GM18951 (cell line): ENCODE results near the gene GPRC5C.

Source experiments
- POLR2A ChIP-seq: IDR thresholded peaks from 4 replicates; pipeline ENCODE4 v1.6.1; 2011; ENCODE audit warnings: mild to moderate bottlenecking; ENCODE audit not compliant: insufficient read length, insufficient read depth; ENCODE audit errors: extremely low read depth
- in situ Hi-C: fragments of 300-500 bp; cut with MboI; formaldehyde crosslinking; loops from one replicate; pipeline ENCODE4 v1.12.0; 2022; ENCODE audit warnings: low sequenced_read_pairs, mixed read lengths, inconsistent platforms; ENCODE audit not compliant: unreplicated experiment

GPRC5C gene

DNA sequence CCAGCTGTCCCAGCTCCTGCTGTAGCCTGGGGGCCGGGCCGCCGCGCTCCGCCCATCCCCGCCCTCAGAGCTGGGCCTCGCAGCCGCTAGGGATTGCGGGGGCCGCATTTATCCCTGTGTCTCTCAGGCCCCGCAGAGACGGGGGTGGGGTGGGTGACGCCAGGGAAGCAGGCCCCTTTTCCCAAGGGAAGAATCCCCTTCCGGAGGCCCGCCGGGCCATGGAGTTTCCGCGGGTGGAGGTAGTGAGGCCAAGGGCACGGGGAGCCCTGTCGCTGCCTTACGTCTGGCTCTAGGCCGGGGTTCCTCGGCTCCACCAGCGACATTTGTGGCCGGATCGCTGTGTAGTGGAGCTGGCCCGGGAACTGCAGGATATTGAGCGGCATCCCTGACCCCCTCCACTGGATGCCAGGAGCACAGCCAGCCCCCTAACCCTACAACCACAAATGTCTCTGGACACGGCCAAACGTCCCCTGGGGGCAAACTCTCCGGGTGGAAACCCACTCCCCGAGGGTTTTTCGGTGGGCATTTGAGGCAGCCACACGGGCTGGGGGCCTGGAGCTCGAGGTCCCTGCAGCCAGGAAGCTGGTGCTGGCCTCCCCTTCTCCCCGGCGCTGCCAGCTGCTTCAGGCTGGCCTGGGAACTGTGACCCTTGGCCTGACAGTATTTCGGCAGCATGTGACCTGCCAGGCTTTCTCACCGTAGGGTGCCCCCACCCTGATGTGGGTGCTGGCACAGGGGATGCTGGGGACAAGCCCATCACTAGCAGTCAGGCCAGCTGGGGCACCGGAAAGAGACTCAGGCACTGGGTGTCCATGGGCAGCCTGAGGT is 22.5 kb downstream of the GPRC5C start:
- peak; percentile 43 for TF ChIP-seq POLR2A
- in situ Hi-C loops = no loop called here

DNA sequence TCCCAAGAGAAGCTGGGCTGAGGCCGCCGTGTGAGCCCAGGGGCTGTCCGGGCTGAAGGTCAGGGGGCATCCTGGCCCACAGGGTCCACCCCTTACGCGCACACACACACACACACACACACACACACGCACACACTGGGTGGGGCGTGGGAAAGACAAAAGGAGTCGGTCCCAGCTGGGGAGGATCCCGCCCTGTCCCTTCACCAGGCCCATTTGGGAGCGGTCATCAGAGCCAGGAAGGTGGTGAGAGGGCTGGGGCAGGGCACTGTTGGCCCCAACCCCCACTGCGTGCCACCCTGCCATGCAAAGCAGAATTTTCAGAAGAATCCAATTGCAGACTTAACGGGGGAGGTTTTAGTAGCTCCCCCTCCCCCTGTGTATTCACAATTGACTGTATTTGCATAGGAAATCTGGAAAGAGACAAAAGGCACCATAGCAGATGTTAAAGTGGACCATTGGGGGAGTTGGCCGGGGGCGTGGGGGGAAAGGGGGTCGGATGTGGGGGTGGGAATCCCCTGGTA is 23.2 kb downstream of the GPRC5C start:
- in situ Hi-C loops = no loop called here
- TF ChIP-seq POLR2A = no peak

DNA sequence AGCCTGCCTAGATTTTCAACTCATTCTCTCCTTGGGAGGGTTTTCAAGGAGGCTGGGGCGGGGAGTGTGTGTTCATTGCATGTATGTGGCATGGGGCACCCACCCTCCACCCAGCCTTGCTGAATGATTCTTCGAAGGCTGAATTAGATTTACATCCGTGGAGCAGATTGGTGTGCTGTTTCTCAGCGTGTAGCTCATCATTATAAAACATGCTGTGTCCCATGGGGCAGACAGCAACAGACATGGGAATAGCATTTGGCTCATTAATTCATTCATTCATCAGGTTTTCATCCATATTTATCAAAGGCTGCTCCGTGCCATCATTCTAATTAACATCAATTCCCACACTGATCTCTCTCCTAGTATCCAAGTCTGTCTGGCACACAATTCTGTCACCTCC is 23.9 kb downstream of the GPRC5C start:
- TF ChIP-seq POLR2A = no peak
- in situ Hi-C loops = no loop called here

DNA sequence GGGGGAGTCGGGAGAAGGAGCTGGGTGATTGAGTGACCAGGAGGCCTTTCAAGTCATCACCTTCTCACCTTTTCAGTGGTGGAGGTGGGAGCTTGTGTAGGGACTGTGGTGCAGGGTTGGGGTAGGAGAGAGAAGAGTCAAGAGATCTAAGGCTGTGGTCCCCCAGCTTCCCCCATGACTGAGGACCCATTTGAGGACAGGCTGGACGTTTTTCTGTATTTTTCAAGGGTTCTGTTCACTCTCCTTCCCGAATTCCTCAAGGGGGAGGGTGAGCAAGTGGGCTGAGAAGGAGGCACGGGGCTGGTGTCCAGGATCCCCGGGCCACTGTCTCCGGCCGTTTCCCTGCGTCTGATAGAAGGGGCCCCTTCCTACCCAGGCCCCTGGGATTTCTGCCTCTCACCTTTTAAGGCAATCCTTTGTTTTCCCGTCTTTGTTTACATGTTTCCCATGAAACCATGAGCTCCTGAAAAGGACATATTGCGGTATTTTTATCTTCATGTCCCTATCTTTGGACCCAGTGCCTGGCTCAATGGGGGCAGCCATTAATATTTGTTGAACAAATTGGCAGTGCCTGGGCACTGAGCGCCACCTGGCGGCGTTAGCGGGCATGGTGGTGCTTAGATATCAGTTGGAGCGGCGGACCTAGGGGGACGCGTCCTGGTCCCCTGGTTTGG is 25.4 kb downstream of the GPRC5C start:
- in situ Hi-C loops = no loop called here
- TF ChIP-seq POLR2A = no peak

DNA sequence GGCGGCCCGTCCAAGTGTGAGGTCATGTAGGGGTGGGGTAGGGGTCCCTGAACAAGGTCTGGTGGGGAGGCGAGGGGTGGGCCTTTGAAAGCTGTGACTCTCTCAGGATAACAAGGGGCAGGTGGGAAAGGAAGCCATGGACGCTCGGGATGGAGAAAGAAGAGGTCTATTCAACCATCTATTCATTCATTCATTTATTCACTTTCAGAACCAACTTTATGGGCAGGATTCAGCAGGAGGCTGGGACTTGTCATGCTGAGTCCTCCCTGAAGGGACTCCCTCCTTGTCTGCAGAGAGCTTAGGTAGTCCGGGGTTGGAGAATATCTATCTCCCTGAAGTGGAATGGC is 25.9 kb downstream of the GPRC5C start:
- TF ChIP-seq POLR2A = no peak
- in situ Hi-C loops = no loop called here

DNA sequence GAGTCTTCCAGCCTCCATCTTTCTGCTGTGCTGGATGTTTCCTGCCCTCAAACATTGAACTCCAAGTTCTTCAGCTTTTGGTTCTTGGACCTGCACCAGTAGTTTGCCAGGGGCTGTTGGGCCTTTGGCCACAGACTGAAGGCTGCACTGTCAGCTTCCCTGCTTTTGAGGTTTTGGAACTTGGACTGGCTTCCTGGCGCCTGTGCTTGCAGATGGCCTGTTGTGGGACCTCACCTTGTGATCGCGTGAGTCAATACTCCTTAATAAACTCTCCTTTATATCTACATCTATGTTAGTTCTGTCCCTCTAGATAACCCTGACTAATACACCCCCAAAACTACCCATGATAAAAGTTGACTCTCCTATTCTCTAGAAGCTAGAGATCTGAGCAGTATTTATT is 26.9 kb downstream of the GPRC5C start:
- in situ Hi-C loops = no loop called here
- TF ChIP-seq POLR2A = no peak

DNA sequence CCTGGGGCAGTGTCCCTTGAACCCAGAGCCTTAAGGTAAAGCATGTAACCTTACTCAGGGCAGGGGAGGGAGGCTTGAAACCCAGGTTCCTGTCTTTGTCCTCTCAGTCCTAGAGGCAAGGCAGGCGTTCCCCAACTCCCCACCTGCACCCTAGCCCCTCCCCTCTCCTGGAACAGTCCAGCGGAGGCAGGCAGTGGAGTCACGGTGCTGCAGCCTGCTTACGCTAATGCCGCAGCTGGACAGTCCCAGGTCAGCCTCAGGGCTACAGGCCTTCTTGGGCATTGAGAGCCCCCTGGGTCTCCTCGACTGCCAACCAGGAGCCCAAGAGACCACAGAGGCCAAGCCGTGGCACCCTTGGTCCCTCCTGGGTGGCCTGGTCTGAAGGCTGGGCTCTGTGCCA is 27.7 kb downstream of the GPRC5C start:
- no peak for TF ChIP-seq POLR2A
- in situ Hi-C loops = no loop called here

DNA sequence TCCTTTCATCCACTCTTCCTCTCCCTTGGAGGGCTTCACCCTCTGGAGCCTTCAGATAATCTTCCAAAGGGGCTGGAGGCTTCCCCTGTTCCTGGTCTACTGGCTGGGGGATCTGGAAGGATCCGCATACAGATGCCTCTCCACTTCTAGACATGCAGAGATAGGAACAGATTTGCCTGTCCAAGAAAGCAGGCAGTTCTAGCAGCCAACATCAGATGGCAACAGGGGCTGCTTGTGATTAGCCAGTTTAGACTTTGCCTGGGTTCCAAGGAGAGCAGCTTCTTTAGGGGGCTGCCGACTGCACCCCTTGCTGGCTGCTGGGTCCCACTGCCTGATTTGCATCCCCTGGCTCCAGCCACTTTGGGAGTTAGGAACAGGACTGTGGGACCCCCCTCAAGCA is 28.4 kb downstream of the GPRC5C start:
- in situ Hi-C loops = no loop called here
- no peak for TF ChIP-seq POLR2A

DNA sequence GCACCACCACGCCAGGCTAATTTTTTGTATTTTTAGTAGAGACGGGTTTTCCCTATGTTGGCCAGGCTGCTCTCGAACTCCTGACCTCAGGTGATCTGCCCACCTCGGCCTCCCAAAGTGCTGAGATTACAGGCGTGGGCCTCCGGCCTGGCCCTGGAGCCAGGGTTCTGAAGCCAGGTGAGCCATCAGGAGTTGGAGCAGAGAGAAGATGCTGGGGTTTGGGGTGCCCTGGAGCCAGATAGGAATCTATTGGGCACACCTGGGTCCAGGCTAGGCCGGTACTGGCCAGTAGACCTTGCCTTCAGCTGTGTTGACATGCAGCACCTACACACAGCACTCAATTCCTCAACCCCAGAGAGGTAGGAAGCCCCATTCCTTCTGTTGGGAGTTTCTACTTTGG is 29.1 kb downstream of the GPRC5C start:
- no peak for TF ChIP-seq POLR2A
- in situ Hi-C loops = no loop called here

DNA sequence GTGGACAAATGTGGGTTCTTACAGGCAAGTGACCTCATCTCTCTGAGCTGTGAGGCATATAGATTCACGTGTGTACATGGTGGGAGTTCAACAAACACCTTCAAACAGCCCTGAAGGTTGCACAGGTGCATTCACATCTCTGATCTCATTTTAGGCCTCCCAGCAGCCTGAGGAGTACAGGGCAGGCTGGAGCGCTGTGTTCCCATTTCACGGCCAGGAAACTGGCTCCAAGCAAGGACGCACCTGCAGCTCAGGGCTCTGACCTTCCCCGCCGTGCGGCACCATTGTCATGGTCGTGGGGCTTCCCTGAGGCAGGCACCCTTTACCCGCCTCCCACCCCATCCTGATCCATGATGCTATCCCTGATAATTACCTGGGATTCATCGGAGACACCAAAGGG is 29.7 kb downstream of the GPRC5C start:
- no peak for TF ChIP-seq POLR2A
- in situ Hi-C loops = no loop called here

DNA sequence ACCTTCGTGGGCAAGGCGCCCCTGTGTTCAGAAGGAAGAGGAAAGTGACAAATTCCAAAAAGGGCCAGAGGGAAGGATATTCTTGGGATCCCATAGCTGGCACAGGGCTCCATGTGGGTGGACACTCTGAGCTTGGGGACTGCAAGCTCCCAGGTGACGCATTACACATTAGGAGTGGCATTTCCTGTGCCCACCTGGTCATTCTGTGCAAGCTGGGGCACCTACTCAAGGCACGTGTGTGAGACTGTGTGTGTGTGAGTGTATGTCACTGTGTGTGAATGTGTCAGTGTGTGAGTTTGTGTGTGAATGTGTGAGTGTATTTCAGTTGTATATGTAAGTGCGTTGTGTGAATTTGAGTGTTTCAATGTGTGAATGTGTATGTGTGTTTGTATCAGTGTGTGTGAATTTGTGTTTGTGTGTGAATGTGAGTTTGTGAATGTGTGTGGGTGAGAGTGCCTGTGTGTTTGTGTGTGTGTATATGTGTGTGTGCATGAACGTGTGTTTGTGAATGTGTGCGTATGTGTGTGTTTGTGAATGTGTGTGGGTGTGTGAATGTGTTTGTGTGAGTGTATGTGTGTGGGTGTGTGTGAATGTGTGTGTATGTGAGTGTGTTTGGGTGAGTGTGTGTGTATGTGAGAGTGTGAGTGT is 33.0 kb downstream of the GPRC5C start:
- in situ Hi-C loops = no loop called here
- TF ChIP-seq POLR2A = no peak

DNA sequence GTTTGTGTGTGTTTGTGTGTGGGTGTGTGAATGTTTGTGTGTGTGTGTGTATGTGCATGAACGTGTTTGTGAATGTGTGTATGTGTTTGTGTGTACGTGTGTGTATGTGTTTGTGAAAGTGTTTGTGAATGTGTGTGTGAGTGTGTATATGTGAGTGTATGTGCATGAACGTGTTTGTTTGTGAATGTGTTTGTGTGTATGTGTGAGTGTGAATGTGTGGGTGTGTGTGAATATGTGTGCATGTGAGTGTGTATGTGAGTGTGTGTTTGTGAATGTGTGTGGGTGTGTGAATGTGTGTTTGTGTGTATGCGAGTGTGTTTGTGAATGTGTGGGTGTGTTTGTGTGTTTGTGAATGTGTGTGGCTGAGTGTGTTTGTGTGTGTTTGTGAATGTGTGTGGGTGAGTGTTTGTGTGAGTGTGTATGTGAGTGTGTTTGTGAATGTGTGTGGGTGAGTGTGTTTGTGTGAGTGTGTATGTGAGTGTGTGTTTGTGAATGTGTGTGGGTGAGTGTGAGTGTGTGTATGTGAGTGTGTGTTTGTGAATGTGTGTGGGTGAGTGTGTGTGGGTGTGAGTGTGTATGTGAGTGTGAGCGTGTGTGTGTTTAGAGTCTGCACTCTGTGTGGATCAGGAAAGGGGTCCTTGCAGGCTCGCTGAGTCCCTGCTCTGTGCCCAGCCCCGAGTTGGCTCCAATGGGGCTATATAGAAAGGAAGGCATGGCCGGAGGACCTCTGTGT is 33.7 kb downstream of the GPRC5C start:
- no peak for TF ChIP-seq POLR2A
- in situ Hi-C loops = no loop called here
